RWPE2 (cell line): ENCODE data around the gene HNRNPF.
A peak's percentile ranks its signal among the peaks of the same experiment; 100 is the strongest.
"Not testable (repeated sequence)": the region's sequence is repeated elsewhere in the genome, so short reads cannot be mapped to it uniquely, and the experiment has no call there.

Source experiments
- ATAC-seq: fragments of 200-7000 bp; cut with Tn5 transposase; 3 replicates; pipeline ENCODE4 v1.9.1; 2021; ENCODE audit warnings: low read depth
- DNase-seq: peaks from one replicate; pipeline ENCODE4 v3.0.0-alpha.2; 2020; ENCODE audit warnings: low spot score
- H3K27ac ChIP-seq: fragments of 450-650 bp; 2 replicates; pipeline ENCODE4 v1.5.1; 2017; ENCODE audit warnings: mild to moderate bottlenecking; ENCODE audit not compliant: poor library complexity, severe bottlenecking
- H3K27me3 ChIP-seq: fragments of 250-450 bp; sonication (Bioruptor Pico); 2 replicates; pipeline ENCODE4 v1.5.1; 2021; ENCODE audit warnings: mild to moderate bottlenecking, moderate library complexity; ENCODE audit not compliant: insufficient read depth, poor library complexity, severe bottlenecking
- H3K36me3 ChIP-seq: fragments of 250-450 bp; sonication (Bioruptor Pico); 2 replicates; pipeline ENCODE4 v1.5.1; 2020; ENCODE audit warnings: low read depth, mild to moderate bottlenecking, moderate library complexity
- H3K4me1 ChIP-seq: fragments of 250-450 bp; sonication (Bioruptor Pico); 2 replicates; pipeline ENCODE4 v1.5.1; 2021; ENCODE audit warnings: mild to moderate bottlenecking, moderate library complexity; ENCODE audit not compliant: insufficient read depth, poor library complexity, severe bottlenecking
- H3K4me3 ChIP-seq: fragments of 250-450 bp; sonication (Bioruptor Pico); 2 replicates; pipeline ENCODE4 v1.5.1; 2021; ENCODE audit warnings: mild to moderate bottlenecking, moderate library complexity; ENCODE audit not compliant: severe bottlenecking
- H3K9me3 ChIP-seq: fragments of 250-450 bp; sonication (Bioruptor Pico); 2 replicates; pipeline ENCODE4 v1.5.1; 2021; ENCODE audit warnings: mild to moderate bottlenecking, moderate library complexity; ENCODE audit not compliant: severe bottlenecking
- CTCF ChIP-seq: fragments of 450-650 bp; IDR thresholded peaks from one replicate; pipeline ENCODE4 v1.5.1; 2017; ENCODE audit warnings: mild to moderate bottlenecking, moderate library complexity; ENCODE audit not compliant: poor library complexity, severe bottlenecking

Gene HNRNPF

GRCh38 chr10:43408710-43409384, at the start of gene HNRNPF:
TSS of gene HNRNPF (minus strand) at chr10:43409186. CDS start at chr10:43387884, 21,302 bp downstream.
- Histone ChIP-seq H3K27me3 (no peaks in the 10 kb centered on the region), H3K4me3 (peak within 1 kb of the TSS; percentile 46), H3K4me1 (peaks cover 15% of the 10 kb centered on the region), H3K27ac (peak within 1 kb of the TSS; percentile 91), H3K9me3 (no peaks in the 10 kb centered on the region), H3K36me3 (peaks cover 31% of the 10 kb centered on the region)
- TF ChIP-seq CTCF = no peak
- DNase-seq (peak; percentile 92), ATAC-seq (peak; percentile 76)

GRCh38 chr10:43458227-43458626, 49.2 kb upstream of the HNRNPF start:
- Histone ChIP-seq H3K27ac (no peak overlapping the region), H3K4me3 (no peak overlapping the region), H3K9me3 (no peaks in the 10 kb centered on the region), H3K36me3 (peaks cover 4% of the 10 kb centered on the region; the same call in 1 of the 2 replicates), H3K27me3 (no peaks in the 10 kb centered on the region), H3K4me1 (no peaks in the 10 kb centered on the region)
- no peak for TF ChIP-seq CTCF
- DNase-seq (no peak), ATAC-seq (no peak)

GRCh38 chr10:43456561-43456960, 47.6 kb upstream of the HNRNPF start:
- peak overlapping the region; percentile 66 for H3K27ac ChIP-seq
- not testable (repeated sequence) for DNase-seq, H3K36me3 ChIP-seq, H3K9me3 ChIP-seq, ATAC-seq, H3K27me3 ChIP-seq, H3K4me3 ChIP-seq
- peaks cover 12% of the 10 kb centered on the region for H3K4me1 ChIP-seq

GRCh38 chr10:43454025-43454424, 45.0 kb upstream of the HNRNPF start:
- Histone ChIP-seq H3K27ac (peak overlapping the region; percentile 66), H3K4me1 (peaks cover 12% of the 10 kb centered on the region)
- not testable (repeated sequence) for DNase-seq, H3K4me3 ChIP-seq, H3K9me3 ChIP-seq, ATAC-seq, H3K36me3 ChIP-seq, H3K27me3 ChIP-seq

GRCh38 chr10:43453266-43453831, 44.4 kb upstream of the HNRNPF start:
- Histone ChIP-seq H3K27me3 (no peaks in the 10 kb centered on the region), H3K4me3 (no peak overlapping the region), H3K4me1 (peaks cover 12% of the 10 kb centered on the region), H3K9me3 (no peaks in the 10 kb centered on the region), H3K36me3 (peaks cover 4% of the 10 kb centered on the region; the same call in 1 of the 2 replicates), H3K27ac (peak overlapping the region; percentile 82)
- no peak for DNase-seq
- no peak for ATAC-seq
- TF ChIP-seq CTCF = no peak
